ENCODE measurements around the gene COL5A2.

COL5A2 gene

DNA sequence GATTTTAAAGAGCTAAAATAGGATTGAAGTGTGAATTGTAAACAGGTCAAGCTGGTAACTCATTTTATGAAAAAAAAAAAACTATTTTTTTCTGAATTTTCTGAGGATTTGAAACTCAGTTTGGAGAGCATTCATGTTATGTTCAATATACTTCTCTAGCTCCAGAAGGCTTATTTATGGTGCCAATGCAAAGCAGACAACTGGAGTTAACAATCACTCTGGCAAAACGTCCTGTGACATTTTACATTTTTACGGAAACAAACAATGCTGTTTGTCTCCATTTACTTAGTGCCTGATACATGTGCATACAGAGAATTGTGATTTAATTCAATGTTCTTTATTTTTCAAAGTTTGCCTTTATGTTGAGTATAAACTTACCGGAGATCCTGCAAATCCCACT, 96.0 kb downstream of the COL5A2 start:
- Histone ChIP-seq H3K27me3 (ENCODE audit: control insufficient read depth, insufficient read depth, low read length) (no peaks in the 10 kb centered on the region), H3K4me3 (ENCODE audit: low read length) (no peak overlapping the region), H3K4me1 (ENCODE audit: control insufficient read depth, insufficient read depth, low read length) (peaks cover 8% of the 10 kb centered on the region), H3K9ac (ENCODE audit: low read length) (no peak overlapping the region), H3K36me3 (ENCODE audit: control insufficient read depth, insufficient read depth, low read length) (peaks cover 5% of the 10 kb centered on the region), H3K27ac (ENCODE audit: low read depth, low read length) (no peak overlapping the region)

DNA sequence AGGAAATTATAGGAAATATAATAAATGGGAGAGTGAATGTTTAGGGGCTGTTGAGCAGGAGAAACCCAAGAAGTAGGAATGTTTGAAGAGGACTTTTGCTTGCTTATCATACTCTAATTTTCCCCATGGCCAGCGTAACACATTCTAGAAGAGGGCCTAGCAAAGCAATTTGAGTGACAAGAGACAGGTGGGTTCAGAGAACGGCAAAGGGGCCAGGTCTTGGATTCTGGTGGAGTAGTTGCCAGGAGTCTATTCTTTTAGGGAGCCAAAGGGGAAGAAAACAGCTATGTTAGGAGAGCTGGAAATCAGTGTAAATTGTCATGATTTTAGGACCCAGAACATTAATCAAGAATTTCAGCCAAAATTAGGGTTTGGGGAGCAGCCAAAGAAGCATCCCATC, 96.5 kb downstream of the COL5A2 start:
- H3K4me1 ChIP-seq (ENCODE audit: control insufficient read depth, insufficient read depth, low read length) = peaks cover 8% of the 10 kb centered on the region
- H3K9ac ChIP-seq (ENCODE audit: low read length) = no peak overlapping the region
- H3K36me3 ChIP-seq (ENCODE audit: control insufficient read depth, insufficient read depth, low read length) = peaks cover 5% of the 10 kb centered on the region
- H3K27ac ChIP-seq (ENCODE audit: low read depth, low read length) = no peak overlapping the region
- no peaks in the 10 kb centered on the region for H3K27me3 ChIP-seq (ENCODE audit: control insufficient read depth, insufficient read depth, low read length)
- no peak overlapping the region for H3K4me3 ChIP-seq (ENCODE audit: low read length)

DNA sequence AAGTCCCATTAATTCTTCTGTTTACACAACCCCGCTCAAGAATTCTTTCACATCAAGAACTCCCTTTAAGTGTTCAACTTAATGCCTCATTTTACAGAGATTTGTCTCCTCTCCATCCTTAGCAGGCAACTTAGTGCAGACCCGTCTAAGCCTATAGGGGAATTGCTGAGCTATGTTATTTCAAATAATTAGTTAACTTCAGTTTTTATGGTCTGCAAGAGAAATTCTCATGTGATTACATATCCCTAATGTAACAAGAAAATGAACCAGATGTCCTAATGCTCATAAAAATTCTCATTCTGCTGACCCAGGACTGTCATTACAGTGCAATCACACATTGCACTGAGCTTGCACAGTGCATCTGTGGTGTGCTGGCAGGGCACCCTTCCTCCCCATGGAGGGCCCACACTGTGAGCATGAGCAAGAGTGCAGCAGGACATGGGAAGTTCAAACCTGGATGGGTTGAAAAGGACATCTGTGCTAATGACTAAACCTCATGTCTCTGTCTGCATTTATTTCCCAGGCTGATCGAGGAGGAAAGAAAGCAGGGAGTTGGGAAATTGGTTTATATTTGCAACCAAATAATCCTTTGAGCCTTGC, 97.1 kb downstream of the COL5A2 start:
- Histone ChIP-seq H3K9ac (ENCODE audit: low read length) (no peak overlapping the region), H3K4me1 (ENCODE audit: control insufficient read depth, insufficient read depth, low read length) (peaks cover 8% of the 10 kb centered on the region), H3K36me3 (ENCODE audit: control insufficient read depth, insufficient read depth, low read length) (peaks cover 5% of the 10 kb centered on the region), H3K27me3 (ENCODE audit: control insufficient read depth, insufficient read depth, low read length) (no peaks in the 10 kb centered on the region), H3K27ac (ENCODE audit: low read depth, low read length) (no peak overlapping the region), H3K4me3 (ENCODE audit: low read length) (no peak overlapping the region)

DNA sequence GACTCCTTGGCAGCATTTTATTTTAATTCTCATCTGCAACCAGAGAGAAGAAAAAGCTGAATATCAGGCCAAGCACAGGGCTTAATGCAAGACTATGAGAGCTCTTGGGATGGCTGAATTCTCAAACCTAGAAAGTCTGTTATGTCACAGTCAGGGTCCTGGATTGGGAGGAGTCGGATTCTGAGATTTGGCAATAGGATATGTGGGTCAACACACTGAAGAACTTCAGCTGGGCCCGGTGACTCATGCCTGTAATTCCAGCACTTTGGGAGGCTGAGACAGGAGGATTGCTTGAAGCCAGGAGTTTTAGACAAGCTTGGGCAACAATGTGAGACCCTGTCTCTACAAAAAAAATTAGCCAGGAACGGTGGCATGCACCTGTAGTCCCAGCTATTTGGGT, 103.0 kb downstream of the COL5A2 start:
- H3K36me3 ChIP-seq (ENCODE audit: control insufficient read depth, insufficient read depth, low read length) = no peaks in the 10 kb centered on the region
- no peaks in the 10 kb centered on the region for H3K27me3 ChIP-seq (ENCODE audit: control insufficient read depth, insufficient read depth, low read length)
- no peak overlapping the region for H3K9ac ChIP-seq (ENCODE audit: low read length)
- no peak overlapping the region for H3K4me3 ChIP-seq (ENCODE audit: low read length)
- H3K27ac ChIP-seq (ENCODE audit: low read depth, low read length) = no peak overlapping the region
- no peaks in the 10 kb centered on the region for H3K4me1 ChIP-seq (ENCODE audit: control insufficient read depth, insufficient read depth, low read length)

DNA sequence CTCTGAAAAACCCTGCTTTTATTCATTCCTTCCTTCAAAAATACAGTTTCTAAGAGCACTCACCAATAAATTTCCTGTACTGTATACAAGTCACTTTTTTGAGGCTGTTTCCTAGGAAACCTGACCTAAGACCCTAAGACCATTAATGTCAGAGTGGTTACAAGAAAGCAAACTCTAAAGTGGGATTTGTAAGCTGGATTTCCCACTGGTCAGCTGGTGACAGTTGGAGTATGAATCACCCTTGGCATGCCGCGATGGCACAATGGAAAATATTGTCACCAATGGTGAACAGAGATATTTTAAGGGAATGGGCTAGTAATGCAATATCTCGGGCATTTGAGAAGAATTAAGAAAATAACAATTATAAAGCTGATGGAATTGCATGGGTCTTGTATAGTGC, 103.4 kb downstream of the COL5A2 start:
- Histone ChIP-seq H3K9ac (ENCODE audit: low read length) (no peak overlapping the region), H3K36me3 (ENCODE audit: control insufficient read depth, insufficient read depth, low read length) (no peaks in the 10 kb centered on the region), H3K4me3 (ENCODE audit: low read length) (no peak overlapping the region), H3K27me3 (ENCODE audit: control insufficient read depth, insufficient read depth, low read length) (no peaks in the 10 kb centered on the region), H3K27ac (ENCODE audit: low read depth, low read length) (no peak overlapping the region), H3K4me1 (ENCODE audit: control insufficient read depth, insufficient read depth, low read length) (no peaks in the 10 kb centered on the region)

DNA sequence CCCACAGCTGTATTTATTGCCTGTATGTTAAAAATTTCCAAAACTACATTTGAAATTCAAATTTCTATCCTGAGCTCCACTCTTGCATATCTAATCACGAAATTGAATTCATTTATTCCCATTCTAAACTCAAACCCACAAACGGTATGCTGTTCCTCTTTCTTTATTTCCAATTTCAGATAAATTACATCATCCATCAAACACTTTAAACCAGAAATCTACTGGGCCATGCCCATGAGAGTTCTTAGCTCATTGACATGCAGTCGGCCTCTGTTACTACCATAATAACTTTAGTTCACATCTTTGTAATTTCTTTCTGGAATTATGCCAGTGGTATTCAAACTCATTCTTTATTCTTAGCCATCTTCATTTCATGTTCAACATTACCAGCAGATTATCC, 105.1 kb downstream of the COL5A2 start:
- Histone ChIP-seq H3K4me3 (ENCODE audit: low read length) (no peak overlapping the region), H3K4me1 (ENCODE audit: control insufficient read depth, insufficient read depth, low read length) (no peaks in the 10 kb centered on the region), H3K36me3 (ENCODE audit: control insufficient read depth, insufficient read depth, low read length) (no peaks in the 10 kb centered on the region), H3K27ac (ENCODE audit: low read depth, low read length) (no peak overlapping the region), H3K9ac (ENCODE audit: low read length) (no peak overlapping the region), H3K27me3 (ENCODE audit: control insufficient read depth, insufficient read depth, low read length) (no peaks in the 10 kb centered on the region)

DNA sequence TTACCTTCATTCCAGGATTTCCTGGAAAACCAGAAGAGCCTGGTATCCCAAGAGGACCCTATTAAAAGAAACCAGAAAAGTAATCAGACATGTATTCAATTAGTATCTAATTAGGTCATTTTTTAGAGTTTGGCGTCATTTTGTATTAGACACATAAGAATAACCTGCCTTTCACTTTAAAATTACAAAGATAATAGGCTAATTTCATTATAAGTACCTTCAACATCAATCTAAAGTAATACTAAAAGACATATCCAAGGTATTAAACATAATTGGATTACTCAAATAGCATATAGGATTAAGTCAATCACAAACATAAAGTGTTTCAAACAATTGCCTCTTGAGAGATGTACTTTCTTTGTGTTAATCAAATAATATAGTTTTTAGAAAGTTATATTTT, 107.5 kb downstream of the COL5A2 start:
- Histone ChIP-seq H3K36me3 (ENCODE audit: control insufficient read depth, insufficient read depth, low read length) (peaks cover 3% of the 10 kb centered on the region), H3K9ac (ENCODE audit: low read length) (no peak overlapping the region), H3K4me1 (ENCODE audit: control insufficient read depth, insufficient read depth, low read length) (no peaks in the 10 kb centered on the region), H3K27ac (ENCODE audit: low read depth, low read length) (no peak overlapping the region), H3K4me3 (ENCODE audit: low read length) (no peak overlapping the region), H3K27me3 (ENCODE audit: control insufficient read depth, insufficient read depth, low read length) (no peaks in the 10 kb centered on the region)

DNA sequence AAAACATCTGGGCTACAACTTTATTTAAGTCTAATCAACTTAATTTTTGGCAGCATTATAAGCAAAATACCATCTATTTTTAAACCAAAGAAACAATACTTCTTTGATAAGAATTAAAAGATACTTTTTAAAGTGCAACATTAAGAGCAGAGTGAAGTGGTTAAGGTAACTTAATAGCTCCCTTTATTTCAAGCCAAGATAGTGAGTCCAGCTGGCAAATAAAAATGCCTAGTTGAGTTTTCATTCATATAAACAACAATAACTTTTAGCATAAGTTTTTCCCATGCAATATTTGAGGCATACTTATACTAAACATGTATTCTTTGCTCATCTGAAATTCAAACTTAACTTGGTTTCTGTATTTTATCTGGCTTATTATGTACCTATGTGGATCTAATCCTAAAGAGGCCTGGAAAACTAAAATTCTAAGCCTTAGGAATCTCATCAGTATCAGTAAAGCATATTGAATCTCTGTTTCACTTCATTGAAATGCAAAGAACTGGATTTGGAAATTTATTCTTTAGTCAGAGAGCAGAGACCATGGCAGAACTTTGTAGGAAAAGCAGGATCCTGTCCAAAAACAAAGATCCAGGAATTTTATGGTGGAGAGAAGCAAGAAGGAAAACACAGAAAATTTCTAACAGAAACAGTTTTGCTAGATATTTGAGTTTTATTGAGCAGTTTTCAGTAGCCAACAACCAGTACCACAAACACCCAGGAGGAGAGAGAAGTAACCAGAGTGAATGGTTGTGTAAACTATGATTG, 109.5 kb downstream of the COL5A2 start:
- H3K9ac ChIP-seq (ENCODE audit: low read length) = no peak overlapping the region
- H3K4me3 ChIP-seq (ENCODE audit: low read length) = no peak overlapping the region
- H3K4me1 ChIP-seq (ENCODE audit: control insufficient read depth, insufficient read depth, low read length) = no peaks in the 10 kb centered on the region
- H3K27ac ChIP-seq (ENCODE audit: low read depth, low read length) = no peak overlapping the region
- peaks cover 3% of the 10 kb centered on the region for H3K36me3 ChIP-seq (ENCODE audit: control insufficient read depth, insufficient read depth, low read length)
- no peaks in the 10 kb centered on the region for H3K27me3 ChIP-seq (ENCODE audit: control insufficient read depth, insufficient read depth, low read length)

DNA sequence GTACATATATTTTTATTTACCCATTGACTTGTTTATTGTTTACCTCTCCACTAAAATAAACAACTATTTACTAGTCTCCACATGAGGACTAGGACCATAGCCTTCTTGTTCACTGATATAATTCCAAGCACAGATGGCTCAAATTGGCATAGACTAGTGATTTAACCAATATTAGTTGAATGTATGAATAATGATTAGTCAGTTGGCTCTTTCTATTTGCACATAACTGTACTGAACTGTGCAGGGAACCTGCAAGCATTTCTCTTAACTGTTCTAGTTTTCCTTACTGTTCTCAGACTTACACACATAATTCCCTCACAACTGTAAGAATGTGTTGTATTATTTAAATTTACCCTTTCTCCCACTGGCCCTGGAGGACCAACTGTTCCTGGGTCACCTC, 113.5 kb downstream of the COL5A2 start:
- peaks cover 5% of the 10 kb centered on the region for H3K36me3 ChIP-seq (ENCODE audit: control insufficient read depth, insufficient read depth, low read length)
- no peak overlapping the region for H3K27ac ChIP-seq (ENCODE audit: low read depth, low read length)
- no peaks in the 10 kb centered on the region for H3K4me1 ChIP-seq (ENCODE audit: control insufficient read depth, insufficient read depth, low read length)
- no peak overlapping the region for H3K9ac ChIP-seq (ENCODE audit: low read length)
- H3K27me3 ChIP-seq (ENCODE audit: control insufficient read depth, insufficient read depth, low read length) = no peaks in the 10 kb centered on the region
- no peak overlapping the region for H3K4me3 ChIP-seq (ENCODE audit: low read length)

DNA sequence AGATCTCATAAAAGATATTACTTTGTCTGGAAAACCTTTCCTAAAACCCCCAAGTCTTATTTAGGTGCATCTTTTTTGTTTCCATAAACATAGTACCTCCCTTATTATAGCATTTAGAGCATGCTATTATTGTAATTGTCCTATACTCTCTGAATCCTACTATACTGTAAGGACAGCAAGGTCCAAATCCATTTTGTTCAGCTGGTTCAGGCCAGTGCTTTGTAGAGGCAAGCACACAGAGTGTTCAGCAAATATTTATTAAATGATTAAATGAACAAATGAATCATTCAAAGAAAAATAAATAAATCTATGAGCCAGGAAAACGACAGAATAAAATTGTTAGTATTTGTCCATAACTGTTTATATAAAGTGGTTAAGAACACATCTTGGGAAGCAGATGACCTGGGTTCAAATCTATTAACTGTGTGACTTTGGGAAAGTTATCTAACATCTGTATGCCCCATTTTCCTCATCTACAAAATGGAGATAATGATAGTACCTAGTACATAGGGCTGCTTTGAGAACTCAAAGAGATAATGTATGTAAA, 119.4 kb downstream of the COL5A2 start:
- Histone ChIP-seq H3K4me3 (ENCODE audit: low read length) (no peak overlapping the region), H3K4me1 (ENCODE audit: control insufficient read depth, insufficient read depth, low read length) (no peaks in the 10 kb centered on the region), H3K27ac (ENCODE audit: low read depth, low read length) (no peak overlapping the region), H3K27me3 (ENCODE audit: control insufficient read depth, insufficient read depth, low read length) (no peaks in the 10 kb centered on the region), H3K9ac (ENCODE audit: low read length) (no peak overlapping the region), H3K36me3 (ENCODE audit: control insufficient read depth, insufficient read depth, low read length) (peaks cover 2% of the 10 kb centered on the region)

DNA sequence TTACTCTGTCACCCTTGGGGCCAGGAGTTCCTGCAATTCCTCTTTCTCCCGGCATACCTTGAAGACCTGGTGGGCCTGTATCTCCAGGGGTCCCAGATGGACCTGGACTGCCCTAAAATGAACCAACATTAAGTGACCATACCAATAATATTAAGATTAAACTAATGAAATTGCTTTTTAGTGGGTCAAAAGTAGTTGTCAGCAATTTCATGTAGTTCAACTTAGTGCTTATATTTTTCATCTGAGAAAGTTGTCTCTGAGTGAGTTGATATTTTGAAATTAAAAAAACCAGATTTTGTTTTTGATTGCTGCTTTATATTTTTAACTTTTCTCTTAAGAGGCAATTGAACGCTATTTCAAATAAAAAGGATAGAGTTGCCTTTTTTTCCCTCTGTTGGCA, 122.2 kb downstream of the COL5A2 start:
- no peak overlapping the region for H3K4me3 ChIP-seq (ENCODE audit: low read length)
- no peak overlapping the region for H3K27ac ChIP-seq (ENCODE audit: low read depth, low read length)
- H3K9ac ChIP-seq (ENCODE audit: low read length) = no peak overlapping the region
- no peaks in the 10 kb centered on the region for H3K36me3 ChIP-seq (ENCODE audit: control insufficient read depth, insufficient read depth, low read length)
- no peaks in the 10 kb centered on the region for H3K27me3 ChIP-seq (ENCODE audit: control insufficient read depth, insufficient read depth, low read length)
- no peaks in the 10 kb centered on the region for H3K4me1 ChIP-seq (ENCODE audit: control insufficient read depth, insufficient read depth, low read length)

DNA sequence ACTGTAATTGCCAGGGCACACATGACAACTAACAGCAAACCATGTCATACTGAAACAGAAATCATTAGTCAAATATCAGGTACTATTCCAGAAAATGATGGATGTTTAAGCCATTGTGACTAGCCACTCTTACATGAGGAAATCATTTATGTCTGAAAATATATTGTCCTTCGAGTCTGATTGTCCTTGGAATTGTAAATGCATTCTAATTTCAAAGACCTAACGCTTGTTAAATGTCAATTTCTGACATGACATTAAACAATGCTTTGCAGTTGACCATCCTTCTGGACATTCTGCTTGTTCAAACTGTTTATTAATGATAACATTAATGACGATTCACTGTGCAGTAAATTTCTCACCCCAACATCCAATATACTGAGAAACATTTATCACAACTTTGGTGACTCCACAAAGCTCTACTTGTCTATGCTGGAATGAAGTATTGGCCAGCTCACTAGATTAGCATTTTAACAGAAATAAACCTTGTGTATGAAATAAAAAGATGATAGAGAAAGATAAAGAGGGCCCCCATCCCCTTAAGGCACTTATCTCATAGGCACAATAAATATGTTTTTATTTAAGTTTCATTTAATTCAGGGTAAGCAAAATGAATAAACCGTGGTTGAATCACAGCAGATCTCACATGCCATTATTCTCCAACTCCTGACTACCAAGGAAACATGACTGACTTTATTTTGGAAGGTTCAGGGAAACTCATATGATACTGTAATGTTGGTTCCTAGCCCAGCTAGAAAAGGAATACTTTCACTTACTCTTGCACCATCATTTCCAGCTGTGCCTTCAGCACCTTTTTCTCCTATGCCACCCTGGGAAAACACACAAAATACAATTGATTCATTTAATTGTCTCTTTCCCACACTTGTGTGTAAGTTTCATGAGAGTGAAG, 123.1 kb downstream of the COL5A2 start:
- no peak overlapping the region for H3K9ac ChIP-seq (ENCODE audit: low read length)
- H3K27me3 ChIP-seq (ENCODE audit: control insufficient read depth, insufficient read depth, low read length) = no peaks in the 10 kb centered on the region
- no peaks in the 10 kb centered on the region for H3K36me3 ChIP-seq (ENCODE audit: control insufficient read depth, insufficient read depth, low read length)
- no peak overlapping the region for H3K4me3 ChIP-seq (ENCODE audit: low read length)
- no peaks in the 10 kb centered on the region for H3K4me1 ChIP-seq (ENCODE audit: control insufficient read depth, insufficient read depth, low read length)
- H3K27ac ChIP-seq (ENCODE audit: low read depth, low read length) = no peak overlapping the region
